Left kidney (tissue), 8 donors: Measurements from ENCODE around the gene ASB9. TPM values are rescaled to one million over a fixed set of nuclear protein-coding genes. Genes with fewer than 3 reads are reported as not detected.
"Not testable (repeated sequence)": the region's sequence is repeated elsewhere in the genome, so short reads cannot be mapped to it uniquely, and the experiment has no call there.

Source experiments
- DNase-seq: peaks from one replicate; pipeline ENCODE4 v3.0.0-alpha.2; 2013
- long read RNA-seq, 8 donors: transcript quantifications; one replicate each; lab custom pipeline, GENCODE V29; 2026
- polyA plus RNA-seq: library from polyadenylated mRNA; unstranded; fragments of 120-200 nt; gene quantifications from one replicate; pipeline ENCODE4 v1.2.1, GENCODE V29; 2013; ENCODE audit not compliant: insufficient read length

Gene ASB9, protein sequence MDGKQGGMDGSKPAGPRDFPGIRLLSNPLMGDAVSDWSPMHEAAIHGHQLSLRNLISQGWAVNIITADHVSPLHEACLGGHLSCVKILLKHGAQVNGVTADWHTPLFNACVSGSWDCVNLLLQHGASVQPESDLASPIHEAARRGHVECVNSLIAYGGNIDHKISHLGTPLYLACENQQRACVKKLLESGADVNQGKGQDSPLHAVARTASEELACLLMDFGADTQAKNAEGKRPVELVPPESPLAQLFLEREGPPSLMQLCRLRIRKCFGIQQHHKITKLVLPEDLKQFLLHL
- polyA plus RNA-seq = 13.3 TPM
- long read RNA-seq, donor 1, partial matches to known transcripts = 0 of 1 reads
- long read RNA-seq, donor 1, other reads (novel, unspliced or antisense) = 0 of 1 reads
- long read RNA-seq, donor 2, partial matches to known transcripts = 0 of 3 reads
- long read RNA-seq, donor 2, other reads (novel, unspliced or antisense) = 0 of 3 reads
- long read RNA-seq, donor 3, partial matches to known transcripts = 0 of 2 reads
- long read RNA-seq, donor 3, other reads (novel, unspliced or antisense) = 0 of 2 reads
- long read RNA-seq, donor 4 = 0 reads
- long read RNA-seq, donor 5, partial matches to known transcripts = 0 of 10 reads
- long read RNA-seq, donor 5, other reads (novel, unspliced or antisense) = 0 of 10 reads
- long read RNA-seq, donor 6, partial matches to known transcripts = 0 of 1 reads
- long read RNA-seq, donor 6, other reads (novel, unspliced or antisense) = 0 of 1 reads
- long read RNA-seq, donor 7, partial matches to known transcripts = 0 of 7 reads
- long read RNA-seq, donor 7, other reads (novel, unspliced or antisense) = 0 of 7 reads
- long read RNA-seq, donor 8 = 0 reads

DNA sequence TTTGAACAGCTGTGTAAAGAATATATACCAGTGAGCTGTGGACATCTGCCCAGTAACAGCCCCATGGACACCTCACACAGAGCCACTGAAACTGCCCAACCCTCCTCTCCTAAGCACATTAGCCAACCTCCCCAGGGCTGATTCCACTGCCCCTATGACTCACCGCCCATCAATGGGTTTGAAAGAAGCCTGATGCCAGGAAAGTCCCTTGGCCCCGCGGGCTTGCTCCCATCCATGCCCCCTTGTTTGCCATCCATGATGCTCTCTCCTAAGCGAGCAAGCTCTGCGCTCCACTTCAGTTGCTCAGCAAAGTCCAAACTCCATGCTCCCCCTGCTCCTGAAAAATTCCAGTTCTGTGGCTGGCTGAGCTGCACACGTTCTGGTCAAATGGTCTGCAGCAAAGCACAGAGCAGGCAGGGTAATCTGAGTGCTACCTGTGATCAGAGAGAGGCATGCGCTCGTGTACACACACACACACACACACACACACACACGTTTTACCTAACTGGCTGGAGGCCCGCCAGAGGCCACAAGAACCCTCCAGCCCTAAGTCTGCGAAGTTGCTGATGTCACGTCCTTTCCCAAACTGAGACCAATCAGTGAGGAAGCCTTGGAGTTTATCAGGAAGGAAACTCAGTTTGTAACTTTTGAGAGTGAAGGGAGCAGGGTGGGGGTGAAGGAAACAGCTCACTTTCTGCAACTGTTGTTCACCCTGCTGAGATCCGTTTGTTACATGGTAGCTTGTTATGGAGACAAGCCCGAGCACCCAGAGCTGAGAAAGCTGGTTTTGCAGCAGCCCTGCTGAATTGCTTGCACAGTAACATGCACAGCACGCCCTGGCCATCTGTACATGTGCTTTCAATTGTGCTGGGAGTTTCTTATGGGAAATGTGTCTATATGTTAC is at the start of gene ASB9:
ASB9 (minus strand) TSS at position 466 of the 904 bp plus-strand sequence; CDS start at position 257, 209 bp downstream.
- DNase-seq = peak; percentile 46

DNA sequence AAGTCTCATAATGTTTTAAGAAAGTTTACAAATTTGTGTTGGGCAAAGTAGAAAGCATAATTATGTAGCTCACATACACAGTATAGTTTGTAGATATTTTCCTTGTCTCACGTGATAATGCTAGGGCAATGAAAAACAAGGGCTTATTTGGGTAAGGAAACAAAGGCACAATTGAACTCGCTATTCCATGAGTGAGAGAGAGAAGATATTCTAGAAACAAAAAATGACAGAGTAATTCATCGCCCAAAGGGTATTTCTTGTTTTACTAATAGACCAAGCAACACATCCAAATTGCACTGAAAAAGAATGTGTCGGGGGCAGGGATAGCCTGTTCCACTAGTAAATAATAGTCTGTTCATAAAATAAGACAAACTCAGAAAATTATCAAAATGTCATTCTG is 49.2 kb upstream of the ASB9 start:
- no peak for DNase-seq

DNA sequence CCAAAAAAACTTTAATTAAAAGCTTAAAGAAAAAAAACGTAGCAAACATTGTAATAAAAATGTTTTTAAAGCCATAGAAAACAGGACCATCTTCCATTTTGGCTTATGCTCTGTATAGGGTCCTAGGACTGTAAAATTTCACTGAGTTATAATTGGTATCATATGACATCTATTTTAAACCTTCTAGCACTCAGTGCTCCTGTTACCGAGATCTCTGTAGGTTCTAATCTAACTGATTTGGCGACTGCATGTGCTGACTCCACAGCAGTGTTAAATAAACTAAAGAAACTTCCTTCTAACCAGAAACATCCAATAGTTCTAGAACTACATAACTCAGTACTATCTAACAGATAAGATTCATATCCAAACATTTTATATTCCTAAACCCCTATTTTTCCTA is 45.6 kb upstream of the ASB9 start, which contains the start of gene ASB11:
ASB11 (minus strand) TSS at position 132 of the 400 bp plus-strand sequence; CDS start at position 97, 35 bp downstream.
- no peak for DNase-seq

DNA sequence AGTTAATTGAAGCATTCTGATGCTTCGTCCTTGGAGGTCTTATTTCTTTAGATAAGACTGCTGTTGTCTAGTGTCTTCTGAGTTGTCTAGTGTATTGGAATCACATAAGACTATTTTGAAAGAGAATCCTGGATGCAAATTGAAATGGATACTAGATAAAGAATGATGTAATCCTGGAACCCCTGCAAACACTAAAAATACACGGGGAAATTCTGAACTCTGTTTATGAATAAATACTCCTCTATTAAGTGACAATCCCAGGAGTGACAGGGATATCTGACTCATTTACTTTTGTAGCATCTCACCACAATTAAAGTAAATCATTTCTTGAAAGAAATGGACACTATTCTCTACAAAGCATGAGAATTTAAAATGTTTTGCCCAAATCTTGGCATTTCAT is 44.6 kb upstream of the ASB9 start:
- DNase-seq = no peak

DNA sequence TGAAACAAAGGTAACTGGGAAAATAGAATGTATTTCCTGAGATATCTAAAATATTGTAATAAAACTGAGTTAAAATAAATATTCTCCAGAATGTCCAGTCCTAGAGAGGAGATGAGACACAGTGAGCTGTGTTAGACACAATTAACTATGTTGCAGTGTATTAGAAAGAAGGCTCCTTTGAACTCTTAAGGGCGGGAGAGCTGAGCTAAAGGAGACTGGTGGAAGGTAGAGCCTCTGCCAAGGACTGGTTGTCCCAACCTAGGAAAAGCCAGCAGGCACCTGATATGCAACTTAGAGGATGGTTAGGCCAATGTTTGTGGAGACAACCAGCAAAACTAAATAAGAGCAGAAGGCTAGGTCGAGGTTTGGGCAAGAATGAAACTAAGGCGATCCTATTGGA is 41.2 kb upstream of the ASB9 start:
- no peak for DNase-seq

DNA sequence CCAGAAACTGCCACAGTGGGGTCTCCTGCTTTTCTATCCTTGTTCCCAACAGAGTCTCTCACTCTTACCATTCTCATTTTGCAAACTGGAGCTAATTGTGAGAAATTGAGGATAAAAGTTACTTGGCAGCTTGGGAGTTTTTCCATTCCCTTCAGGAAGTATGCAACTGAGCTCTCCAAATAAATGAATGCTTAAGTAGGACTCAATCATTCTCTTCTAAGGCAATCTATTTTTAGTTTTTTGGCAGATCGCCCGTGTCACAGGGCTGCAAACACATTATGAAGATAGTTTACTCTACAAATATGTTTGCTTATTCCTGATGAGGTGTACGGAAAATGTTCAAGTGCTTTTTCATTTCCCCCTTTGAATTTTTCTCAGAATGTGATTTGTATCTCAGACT is 40.2 kb upstream of the ASB9 start:
- peak; percentile 40 for DNase-seq

DNA sequence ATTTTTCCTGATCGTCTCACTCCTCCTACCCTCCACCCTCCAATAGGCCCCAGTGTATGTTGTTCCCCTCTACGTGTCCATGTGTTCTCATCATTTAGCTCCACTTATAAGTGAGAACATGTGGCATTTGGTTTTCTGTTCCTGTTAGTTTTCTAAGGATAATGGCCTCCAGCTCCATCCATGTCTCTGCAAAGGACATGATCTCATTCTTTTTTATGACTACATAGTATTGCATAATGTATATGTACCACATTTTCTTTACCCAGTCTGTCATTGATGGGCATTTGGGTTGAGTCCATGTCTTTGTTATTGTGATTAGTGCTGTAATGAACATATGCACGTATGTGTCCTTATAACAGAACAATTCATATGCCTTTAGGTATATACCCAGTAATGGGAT is 36.0 kb upstream of the ASB9 start:
- not testable (repeated sequence) for DNase-seq

DNA sequence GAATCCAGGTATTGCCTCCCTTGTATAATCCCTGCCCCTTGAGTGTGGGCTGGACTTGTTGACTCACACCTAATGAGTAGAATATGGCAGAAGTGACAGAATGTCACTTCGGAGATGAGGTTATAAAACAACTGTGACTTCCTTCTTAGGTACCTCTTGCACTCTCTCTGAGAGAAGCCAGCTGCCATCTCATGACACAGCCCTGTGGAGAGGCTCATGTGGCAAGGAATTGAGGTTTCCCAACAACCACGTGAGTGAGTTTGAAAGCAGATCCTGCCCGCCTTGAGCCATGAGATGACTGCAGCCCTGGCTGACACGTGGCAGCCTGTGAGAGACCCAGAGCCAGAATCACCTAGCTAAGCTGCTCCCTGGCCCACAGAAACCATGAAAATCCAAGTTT is 32.0 kb upstream of the ASB9 start:
- peak; percentile 5 for DNase-seq

DNA sequence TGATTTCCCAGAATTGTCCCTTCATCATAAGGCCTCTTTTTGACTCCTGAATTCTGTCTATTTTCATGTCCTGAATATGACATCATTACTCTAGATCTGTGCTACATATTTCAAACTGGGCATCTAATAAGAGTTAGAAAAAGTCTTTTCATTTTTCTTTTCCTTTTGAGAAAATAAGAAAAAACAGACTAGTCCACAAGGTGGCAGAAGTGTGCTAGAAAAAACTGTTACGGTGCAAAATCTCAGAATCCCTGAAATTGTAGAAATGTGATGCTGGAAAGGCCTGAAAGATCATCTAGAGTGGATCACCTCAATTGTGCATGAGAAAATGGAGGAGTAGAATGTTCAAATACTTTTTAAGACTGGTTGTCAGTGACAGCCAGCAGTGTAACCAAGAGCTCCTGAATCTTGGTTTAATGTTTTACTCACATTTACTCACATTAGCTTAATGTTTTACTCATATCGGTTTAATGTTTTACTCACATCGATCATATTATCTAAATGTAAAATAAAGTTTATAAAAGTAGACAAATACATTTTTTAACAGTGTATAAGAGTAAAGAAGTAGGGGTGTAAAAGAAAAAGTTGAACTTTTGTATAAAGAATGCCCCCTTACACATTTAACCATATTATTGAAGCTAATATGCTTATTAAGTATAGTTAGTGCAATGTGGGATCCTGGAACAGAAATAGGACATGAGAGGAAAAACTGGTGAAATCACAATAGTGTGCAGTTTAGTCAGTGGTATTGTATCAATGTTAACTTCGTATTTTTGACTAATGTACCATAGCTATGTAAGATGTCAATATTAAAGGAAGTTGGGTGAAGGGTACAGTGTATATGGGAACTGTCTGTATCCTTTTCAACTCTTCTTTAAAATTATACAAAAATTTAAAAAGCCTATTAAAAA is 30.3 kb upstream of the ASB9 start:
- DNase-seq = peak; percentile 27

DNA sequence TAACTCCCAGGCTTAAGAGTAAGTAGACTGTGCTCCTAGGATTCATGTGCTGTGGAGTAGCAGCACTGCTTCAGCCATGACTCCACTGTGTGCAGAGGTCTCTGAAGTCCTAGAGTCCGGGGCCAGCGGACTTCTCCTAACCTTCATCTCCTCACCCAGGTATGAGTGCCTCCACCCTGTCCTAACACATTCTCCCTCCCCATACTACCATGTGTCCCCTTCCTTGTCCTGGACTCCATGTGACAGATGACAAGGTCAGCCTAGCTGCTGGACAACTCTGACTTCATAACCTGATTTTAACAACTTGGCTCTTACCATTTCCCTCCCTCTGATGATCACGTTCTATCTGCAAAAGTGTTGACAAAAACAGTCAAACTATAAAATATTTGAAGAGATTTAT is 28.9 kb upstream of the ASB9 start:
- DNase-seq = no peak

DNA sequence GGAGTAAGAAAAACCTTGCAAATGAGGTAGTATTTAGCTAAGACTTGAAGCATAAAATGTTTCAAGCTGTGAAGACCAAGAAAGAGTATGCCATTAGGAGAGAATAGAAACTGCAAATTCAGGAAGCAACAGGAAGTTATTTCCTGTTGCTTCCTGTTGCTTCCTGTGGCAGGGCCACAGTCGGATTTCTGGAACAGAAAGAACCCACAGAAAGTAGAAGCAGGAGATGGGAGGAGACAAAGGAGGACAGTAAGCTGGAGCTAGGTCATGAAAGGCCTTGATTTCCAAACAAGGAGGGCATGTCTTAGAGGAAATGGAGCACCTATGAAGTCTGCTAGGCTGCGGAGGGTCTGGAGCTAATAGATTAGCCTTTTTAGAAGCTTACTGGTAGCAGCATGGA is 28.3 kb upstream of the ASB9 start:
- DNase-seq = no peak

DNA sequence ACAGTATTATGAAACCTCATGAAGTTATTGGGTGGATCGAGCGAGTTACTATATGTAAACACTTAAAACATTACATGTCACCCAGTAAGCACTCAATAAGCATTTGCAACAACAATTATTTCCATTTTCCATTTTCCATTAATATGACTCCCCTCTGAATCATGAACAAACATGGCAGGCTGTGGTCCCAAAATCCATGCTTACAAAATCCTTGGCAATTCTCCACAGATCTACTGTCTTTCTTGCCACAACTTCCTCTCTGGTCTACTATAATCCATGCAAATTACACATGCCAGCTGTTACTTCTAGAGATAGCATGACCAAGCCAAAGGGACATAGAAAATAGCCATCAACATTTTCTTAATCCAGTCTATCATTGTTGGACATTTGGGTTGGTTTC is 23.6 kb upstream of the ASB9 start:
- no peak for DNase-seq

DNA sequence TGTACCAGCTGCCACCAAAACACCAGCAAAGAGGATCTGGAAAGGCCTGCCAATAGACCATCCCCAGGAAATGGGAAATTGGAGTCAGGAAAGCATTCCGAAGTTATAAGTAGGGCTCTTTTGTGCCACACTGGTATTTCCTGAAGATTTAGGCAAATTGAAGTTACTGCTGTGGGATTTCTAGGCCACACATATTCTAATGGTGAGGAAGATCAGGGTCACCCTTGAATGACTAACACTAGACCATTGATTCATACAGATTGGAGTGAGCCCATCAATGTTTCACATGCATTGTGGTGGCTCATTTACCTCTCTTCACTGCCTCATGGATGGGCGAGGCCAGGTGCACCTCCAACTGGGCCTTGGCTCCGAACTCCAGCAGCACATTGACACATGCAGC is 23.0 kb upstream of the ASB9 start:
- no peak for DNase-seq

DNA sequence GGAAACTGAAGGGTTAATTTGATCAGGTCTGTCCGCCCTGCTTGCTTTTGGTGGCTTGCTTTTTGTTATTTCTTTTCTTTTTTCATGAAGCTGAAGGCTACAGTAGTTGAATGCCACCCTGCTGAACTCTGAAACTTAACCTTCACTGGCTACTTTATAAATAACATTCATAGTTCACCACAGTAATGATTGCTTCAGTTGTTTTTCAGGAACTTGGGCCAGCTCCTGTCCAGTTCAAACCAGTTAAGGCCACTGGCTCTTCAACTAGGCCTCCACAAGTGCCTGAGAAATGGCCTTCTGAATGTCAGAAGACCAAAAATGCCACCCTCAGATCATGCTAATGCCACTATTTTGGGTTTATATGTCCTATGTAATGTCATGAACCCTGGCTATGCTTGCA is 7.7 kb upstream of the ASB9 start:
- no peak for DNase-seq

DNA sequence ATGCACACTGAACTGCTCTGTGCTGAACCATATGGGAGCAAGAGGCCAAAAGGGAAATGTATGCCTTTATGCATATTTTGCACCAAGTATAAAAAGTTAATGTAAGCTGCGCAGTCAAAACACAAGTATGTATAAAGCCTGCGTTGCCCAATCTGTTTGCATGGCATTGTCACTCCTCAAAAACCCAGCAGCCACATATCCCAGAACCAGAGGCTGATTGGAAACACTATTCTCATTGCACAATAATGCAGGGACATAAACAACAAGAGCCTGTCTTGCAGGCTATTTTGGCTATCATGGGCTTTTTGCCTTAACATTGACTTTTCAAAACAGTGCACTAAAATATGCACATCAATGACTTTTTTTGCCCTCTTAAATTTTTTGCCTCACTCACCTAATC is 5.1 kb upstream of the ASB9 start:
- no peak for DNase-seq

DNA sequence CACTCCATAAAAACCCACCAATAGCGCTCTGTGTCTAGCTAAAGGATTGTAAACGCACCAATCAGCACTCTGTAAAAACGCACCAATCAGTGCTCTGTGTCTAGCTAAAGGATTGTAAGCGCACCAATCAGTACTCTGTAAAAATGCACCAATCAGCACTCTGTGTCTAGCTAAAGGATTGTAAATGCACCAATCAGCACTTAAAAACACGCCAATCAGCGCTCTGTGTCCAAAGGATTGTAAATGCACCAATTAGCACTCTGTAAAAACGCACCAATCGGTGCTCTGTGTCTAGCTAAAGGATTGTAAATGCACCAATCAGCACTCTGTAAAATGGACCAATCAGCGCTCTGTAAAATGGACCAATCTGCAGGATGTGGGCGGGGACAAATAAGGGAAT is 3.4 kb upstream of the ASB9 start:
- not testable (repeated sequence) for DNase-seq

DNA sequence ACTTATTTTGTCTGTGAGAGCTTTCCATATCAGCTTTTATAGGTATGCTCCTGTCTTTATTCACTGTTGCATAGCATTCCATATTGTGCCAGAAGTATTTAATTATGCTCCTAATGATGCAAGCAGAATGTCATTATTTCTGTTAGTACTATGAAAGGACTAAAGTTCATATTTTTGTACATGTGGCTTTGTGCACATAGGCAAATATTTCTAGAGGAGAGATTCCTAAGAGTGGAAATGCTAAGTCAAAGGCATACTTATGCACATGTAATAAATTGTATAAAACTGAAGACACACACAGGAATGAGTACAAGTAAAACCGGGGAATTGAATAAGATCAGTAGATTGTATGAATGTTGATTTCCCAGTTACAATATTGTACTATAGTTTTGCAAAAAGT is 1.9 kb upstream of the ASB9 start:
- no peak for DNase-seq

DNA sequence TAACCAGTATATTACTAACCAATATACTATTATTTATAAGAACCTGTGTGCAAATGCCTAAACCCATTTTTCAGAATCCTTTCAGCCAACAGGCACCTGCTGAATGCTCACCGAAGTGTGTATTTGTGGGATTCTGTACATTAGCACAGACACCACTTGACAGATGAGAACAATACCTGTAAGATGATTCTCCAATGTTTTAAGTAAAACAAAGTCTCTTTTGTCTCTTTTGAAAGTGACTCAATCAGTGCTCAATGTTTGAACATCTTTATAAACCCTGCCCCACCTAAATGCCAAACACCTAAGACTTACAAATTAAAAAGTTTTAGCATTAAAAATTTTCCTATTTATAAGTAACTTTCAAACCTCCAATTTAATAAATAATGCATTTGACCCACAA is 763 bp downstream of the ASB9 start:
- no peak for DNase-seq

DNA sequence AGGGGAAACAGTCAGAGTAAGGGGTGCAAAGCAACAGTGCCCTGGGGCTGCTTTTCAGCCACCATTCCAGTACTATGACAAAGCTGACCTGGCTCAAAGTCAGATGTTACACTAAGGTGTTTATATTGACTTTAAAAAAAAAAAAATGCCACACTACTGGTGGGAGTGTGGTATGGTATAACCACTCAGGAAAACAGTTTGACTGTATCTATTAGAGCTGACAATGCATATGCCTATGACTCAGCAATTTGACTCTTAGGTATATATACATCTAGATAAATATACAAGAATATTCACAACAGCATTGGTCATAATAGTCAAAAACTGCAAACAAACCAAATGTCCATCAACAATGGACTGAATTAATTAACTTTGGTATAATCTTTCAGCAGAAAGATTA is 15.0 kb downstream of the ASB9 start:
- no peak for DNase-seq

DNA sequence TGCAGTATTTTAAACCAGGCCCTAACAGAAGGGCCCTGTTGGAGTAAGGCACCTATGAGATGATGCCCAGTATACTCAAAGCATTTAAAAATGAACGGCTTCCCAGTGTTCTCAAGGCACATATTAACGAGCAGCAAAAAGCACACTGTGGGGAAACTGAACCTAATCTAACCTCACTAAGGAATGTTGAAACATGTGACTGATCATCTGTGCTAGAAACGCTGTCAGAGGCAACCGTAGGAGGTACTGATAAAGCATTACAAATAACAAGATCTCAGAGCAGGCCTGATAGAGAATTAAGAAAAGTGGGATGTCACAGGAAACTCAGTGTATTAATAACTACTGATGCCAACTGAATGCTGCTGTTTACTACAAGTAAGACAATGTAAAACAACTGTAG is 24.0 kb downstream of the ASB9 start:
- DNase-seq = no peak

DNA sequence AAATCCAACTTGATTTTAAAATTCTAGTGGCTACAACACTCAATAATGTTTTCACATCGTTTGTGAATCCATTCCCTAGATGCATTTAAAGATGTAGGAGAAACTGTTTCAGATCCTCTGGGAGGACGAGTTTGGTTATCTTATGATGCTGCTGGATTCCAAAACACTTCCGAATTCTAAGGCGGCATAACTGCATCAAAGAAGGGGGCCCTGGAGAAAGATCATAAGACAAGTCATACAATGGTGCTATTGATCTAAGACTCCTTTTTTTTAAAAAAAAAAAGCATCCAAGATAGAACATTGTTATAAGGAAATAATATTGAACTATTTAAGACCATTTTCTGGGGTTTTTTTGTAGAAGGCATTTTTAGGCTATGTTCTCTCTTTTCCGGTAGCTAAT is 25.5 kb downstream of the ASB9 start:
- no peak for DNase-seq
